NCI-H345 (cell line): ENCODE data around the gene SHANK2.
A peak's percentile ranks its signal among the peaks of the same experiment; 100 is the strongest.

Source experiments
- DNase-seq: peaks from one replicate; lab custom pipeline; 2025; lab: John Stamatoyannopoulos, UW

The SHANK2 gene

DNA sequence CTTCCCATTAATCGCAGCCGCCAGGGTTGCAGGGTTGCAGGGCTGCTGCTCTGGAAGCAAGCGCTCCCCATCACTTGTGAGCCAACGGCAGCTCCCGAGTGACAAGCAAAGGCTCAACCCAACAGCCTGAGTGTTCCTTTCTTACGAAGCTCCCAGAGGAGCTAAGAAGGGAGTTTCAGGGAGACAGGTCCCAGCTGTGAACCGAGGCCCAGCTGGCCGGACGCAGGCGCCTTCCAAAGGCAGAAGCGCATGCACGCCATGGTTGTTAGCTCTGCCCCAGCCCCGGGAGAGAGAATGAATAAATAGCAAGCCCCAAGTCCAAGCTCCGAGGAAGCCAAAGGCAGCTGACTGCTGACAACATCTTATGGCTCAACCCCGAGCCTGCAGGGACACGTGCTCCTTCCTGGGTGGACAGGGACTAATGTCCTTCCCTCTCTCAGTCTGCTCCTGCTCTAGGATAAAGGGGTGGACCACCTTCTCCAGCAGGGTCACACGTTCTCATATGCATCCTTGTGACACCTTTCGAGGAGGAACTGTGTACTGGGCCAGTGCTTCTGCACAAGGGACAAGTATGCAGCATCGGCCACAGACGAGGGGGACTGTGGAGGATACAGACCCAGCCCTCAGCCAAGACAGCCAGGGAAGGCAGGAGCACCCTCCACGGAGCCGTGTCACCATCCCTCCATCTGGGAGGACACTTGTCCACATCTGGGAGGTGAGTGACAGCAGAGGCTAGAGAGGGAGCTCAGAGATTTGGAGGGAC lies 29.9 kb downstream of the SHANK2 start:
- DNase-seq: no peak

DNA sequence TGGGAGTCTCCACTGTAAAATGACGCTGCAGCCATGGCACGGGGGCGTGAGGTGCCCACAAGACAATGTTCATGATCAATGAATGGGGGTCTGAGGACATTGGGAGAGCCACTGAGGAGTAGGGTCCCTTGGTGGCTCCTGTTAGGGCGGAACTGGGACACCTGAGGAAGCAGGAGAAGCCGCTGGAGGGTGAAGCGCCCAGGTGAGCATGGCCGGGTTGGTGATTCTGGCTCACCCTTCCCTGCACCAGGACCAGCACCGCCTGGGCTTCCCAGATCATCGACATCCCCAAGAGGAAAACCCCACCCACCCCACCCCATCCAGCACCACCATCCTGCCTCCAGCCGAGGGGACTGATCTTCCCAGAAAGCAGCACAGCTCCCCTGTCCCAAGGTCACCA lies 30.6 kb downstream of the SHANK2 start:
- DNase-seq: no peak

DNA sequence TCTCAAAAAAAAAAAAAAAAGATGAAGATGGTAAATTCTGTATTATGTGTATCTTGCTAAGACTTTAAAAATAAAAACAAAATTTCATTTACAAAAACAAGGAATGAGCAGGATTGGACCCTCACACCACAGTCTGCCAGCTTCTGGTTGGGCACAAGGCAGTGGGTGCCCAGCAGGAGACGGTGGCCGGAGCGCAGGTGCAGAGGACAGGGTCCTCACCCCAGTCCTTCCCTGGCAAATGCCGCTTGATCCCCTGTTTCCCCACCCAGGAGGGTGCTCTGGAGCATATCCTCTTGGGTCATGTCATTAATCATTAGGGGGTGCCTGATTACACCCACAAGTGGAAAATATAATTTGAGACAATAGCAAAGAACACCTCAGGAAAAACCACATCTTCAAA lies 31.2 kb downstream of the SHANK2 start:
- no peak for DNase-seq

DNA sequence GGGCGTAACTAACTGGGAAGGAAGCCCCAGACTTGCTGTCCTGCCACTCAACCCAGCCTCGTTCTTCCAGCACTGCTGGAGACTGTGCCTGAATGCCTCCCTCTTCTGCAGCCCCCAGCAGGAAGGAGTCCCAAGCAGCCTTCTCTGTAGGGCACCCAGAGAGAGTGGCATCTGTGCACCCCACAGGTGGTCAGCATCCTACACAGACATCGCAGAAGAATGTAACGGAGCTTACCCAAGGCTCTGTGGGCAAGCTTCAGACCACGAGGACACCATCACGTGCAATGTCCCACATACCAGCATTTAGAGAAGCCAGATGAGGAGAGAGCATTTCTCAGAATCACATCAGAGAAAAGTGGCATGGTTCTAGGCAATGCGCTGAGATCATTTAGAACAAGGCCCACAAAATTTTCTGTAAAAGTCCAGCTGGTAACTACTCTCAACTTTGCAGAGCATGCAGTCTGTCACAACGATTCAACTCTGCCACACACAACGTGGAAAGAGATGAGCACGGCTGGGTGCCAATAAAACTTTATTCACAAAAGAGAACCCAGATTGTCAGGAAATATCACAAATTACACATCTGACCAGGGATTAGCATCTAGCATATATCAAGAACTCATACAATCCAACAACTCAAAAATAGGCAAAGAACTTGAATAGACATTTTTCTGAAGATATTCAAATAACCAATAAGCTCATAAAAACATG lies 33.4 kb downstream of the SHANK2 start:
- DNase-seq: no peak

GRCh38 chr11:71215425-71215965 lies 36.9 kb downstream of the SHANK2 start:
- no peak for DNase-seq

- DNase-seq: no peak
Observed at GRCh38 chr11:71214553-71215424, 37.6 kb downstream of the SHANK2 start.

GRCh38 chr11:71213696-71214552 lies 38.5 kb downstream of the SHANK2 start:
- no peak for DNase-seq

- no peak for DNase-seq
Observed at GRCh38 chr11:71212871-71213559, 39.4 kb downstream of the SHANK2 start.

GRCh38 chr11:71211631-71212030 lies 40.7 kb downstream of the SHANK2 start:
- no peak for DNase-seq

- no peak for DNase-seq
Observed at GRCh38 chr11:71210861-71211260, 41.5 kb downstream of the SHANK2 start.

DNA sequence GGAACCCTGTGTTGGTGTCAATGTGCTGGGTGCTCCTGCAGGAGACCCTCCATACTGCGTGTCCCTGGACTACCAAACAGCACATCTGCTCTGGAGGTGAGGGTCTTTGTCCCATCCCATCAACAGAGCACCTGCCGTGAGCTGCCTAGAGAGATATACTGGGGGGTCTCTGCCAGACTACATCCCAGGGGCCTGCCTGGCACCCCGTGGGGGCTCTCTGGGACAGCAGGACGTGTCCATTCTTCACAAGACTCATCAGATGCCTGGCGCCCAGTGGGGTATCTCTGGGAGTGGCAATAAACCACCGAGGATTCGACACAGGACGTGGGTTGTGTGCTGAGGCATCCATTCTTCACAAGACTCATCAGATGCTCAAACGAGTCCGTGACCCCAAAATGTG lies 42.7 kb downstream of the SHANK2 start:
- DNase-seq: no peak

DNA sequence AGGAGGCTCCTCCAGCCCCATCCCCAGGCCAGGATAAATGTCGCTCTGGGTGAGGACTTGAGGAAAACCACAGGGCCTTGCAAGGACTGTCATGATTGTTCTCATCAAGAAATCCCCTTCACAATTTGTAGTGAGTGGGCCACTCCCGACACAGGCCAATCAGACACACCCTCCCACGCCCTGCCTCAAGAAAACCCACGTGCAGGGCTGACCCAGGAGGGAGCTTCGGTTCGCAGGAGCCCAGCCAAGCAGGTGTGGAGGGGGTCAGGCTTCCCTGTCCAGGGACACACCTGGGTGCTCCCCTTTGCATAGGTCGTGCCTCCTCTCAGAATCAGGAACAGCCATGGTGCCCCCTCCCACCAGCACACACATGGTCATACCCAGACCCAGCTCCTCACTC lies 43.2 kb downstream of the SHANK2 start:
- DNase-seq: no peak

- no peak for DNase-seq
Observed at GRCh38 chr11:71208011-71208774, 44.2 kb downstream of the SHANK2 start.

DNA sequence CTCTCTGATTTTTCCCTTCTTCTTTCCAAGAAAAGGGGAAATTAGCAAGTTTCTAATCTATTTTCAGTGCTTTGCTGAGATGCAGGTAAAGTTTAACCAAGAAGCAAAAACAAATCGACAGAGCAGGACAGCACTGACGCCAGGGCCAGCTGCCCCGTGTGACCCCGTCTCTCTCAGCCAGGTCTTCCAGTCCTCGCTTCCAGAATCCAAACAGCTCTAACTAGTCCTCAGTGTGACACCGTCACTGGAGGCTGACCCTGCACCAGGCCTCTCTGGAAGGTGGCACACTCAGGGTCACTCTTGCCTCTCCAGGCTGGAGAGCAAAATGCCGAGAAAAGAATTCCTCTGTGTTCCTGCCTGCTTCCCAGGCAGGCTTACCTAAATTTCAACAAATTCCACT lies 44.8 kb downstream of the SHANK2 start:
- no peak for DNase-seq

DNA sequence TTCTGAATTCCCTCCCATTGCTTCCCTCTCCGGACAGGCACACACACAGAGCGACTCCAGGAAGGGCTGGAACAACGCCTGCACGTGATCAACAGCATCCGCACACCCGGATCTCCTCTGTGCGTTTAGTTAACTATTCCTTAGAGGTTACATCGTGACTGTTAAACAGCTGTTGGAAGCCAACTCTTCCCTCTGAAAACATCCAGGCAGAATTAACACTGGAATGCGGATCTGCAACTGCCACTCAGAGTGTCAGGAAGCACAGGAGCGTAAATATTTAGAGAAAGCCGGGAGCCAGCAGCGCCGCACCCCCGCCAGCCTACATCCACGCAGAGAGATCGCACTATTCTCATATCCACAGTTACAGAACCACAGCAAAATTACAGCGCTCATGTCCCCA lies 46.2 kb downstream of the SHANK2 start:
- peak; percentile 23 for DNase-seq

DNA sequence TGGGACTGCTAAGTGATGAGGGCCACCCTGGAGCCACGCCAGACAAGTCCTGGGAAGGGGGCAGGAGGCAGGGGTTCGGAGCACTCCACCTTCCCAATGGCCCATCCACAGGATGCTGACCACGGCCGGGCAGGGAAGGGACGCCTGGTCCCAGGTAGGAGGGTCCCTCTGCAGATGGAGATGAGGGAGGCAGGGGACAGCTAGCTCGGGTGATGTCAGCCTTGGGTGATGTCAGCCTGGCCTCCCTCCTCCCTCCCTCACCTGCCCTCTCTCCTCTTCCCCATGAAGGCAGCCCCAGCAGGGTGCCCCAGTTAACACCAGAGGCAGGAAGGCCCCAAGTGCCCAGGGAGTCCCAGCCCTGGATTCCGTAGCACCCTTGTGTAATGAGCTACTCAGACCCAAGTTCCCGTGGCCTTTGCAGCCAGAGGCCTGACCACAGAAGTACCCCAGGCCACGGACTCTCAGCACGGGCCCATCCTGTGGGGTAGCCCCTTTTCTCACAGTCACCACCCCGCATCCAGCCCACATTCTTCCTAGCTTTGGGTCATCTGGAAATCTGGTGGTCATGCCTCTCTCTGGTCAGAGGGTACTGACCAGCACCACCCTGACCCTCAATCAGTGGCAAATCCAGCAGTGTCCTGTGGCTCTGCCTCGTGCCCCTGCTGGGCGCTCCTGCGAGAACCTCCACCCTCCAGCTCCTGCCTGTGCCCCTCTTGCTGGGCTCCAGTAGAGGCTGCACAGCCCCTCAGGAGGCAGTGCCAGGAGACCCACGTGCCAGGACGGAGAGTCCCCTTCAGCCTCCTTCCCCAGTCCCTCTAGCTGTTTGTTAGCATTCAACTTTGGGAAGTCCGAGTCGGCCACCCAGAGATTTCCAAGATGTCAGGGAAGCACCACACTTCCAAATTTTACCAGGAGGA lies 47.4 kb downstream of the SHANK2 start:
- peak; percentile 49 for DNase-seq

- DNase-seq: peak; percentile 71
Observed at GRCh38 chr11:71204294-71204693, 48.1 kb downstream of the SHANK2 start.

DNA sequence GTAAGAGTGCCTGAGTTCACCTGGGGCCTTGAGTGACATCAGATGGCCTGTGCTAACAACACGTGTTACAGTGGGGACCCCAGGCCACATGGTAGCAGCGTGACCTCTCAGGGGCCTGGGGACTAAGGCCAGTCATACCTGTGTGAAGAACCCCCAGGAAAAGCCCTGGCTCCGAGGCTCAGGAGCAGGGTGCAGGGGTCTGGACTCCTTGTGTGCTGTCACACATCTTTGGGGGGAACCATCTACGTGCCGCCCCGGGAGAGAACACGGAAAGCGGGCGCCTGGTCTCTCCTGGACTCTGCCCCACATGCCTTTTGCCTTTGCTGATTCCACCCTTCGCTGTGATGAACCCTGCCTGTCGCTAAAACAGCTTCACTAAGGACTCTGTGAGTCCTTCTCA lies 48.7 kb downstream of the SHANK2 start:
- DNase-seq: no peak

- DNase-seq: no peak
Observed at GRCh38 chr11:71202966-71203365, 49.4 kb downstream of the SHANK2 start.
